ENCODE measurements around the gene CASQ1.

GRCh38 chr1:160189649-160190625, at the start of gene CASQ1:
- TF ChIP-seq CTCF (IDR thresholded peaks at IDR 0.05) (no peak), ZFX (IDR thresholded peaks at IDR 0.05; ENCODE audit: borderline replicate concordance) (no peak)

Measured in 22Rv1 (cell line).